ENCODE results near the gene COL9A1.

COL9A1 gene

DNA sequence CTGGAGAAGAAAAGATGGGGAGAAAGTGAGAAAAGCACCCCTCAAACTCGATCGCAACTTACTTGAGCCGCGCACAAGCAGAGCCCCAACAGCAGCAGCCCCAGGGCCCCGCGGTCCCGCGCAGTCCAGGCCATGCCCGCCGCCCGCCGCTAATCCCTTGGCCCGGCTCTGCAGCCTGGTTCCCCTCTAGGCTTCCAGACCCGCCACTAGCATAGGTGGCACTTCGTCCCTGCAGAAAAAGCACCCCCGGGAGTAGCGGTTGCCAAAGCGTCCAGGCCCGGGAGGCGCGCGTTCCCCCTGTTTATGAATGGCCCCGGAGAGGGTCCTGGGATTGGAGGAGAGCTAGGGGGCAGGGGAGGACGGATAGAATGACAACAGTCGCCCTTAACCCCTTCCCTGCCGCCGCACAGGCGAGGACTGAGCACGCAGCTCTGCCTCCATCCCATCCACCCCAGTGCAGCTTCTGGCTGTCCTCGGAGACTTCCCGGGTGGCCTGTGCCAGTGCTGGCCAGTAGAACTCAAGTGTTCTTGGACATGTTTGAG is 19.9 kb downstream of the COL9A1 start:
- Histone ChIP-seq H3K9ac (no peak overlapping the region), H3K4me1 (no peaks in the 10 kb centered on the region), H3K4me2 (ENCODE audit: low read length) (no peak overlapping the region), H3K36me3 (ENCODE audit: control insufficient read depth, insufficient read depth, low read length) (no peaks in the 10 kb centered on the region), H3K4me3 (ENCODE audit: low read depth, low read length) (no peak overlapping the region), H2AFZ (no peak overlapping the region), H3K27ac (no peak overlapping the region), H3K79me2 (no peaks in the 10 kb centered on the region), H3K27me3 (ENCODE audit: control insufficient read depth, insufficient read depth, low read length) (no peaks in the 10 kb centered on the region), H3K9me3 (ENCODE audit: control insufficient read depth, low read length) (no peaks in the 10 kb centered on the region)
- TF ChIP-seq, protein P1, sequence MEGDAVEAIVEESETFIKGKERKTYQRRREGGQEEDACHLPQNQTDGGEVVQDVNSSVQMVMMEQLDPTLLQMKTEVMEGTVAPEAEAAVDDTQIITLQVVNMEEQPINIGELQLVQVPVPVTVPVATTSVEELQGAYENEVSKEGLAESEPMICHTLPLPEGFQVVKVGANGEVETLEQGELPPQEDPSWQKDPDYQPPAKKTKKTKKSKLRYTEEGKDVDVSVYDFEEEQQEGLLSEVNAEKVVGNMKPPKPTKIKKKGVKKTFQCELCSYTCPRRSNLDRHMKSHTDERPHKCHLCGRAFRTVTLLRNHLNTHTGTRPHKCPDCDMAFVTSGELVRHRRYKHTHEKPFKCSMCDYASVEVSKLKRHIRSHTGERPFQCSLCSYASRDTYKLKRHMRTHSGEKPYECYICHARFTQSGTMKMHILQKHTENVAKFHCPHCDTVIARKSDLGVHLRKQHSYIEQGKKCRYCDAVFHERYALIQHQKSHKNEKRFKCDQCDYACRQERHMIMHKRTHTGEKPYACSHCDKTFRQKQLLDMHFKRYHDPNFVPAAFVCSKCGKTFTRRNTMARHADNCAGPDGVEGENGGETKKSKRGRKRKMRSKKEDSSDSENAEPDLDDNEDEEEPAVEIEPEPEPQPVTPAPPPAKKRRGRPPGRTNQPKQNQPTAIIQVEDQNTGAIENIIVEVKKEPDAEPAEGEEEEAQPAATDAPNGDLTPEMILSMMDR (IDR thresholded peaks at IDR 0.05), result no peak

DNA sequence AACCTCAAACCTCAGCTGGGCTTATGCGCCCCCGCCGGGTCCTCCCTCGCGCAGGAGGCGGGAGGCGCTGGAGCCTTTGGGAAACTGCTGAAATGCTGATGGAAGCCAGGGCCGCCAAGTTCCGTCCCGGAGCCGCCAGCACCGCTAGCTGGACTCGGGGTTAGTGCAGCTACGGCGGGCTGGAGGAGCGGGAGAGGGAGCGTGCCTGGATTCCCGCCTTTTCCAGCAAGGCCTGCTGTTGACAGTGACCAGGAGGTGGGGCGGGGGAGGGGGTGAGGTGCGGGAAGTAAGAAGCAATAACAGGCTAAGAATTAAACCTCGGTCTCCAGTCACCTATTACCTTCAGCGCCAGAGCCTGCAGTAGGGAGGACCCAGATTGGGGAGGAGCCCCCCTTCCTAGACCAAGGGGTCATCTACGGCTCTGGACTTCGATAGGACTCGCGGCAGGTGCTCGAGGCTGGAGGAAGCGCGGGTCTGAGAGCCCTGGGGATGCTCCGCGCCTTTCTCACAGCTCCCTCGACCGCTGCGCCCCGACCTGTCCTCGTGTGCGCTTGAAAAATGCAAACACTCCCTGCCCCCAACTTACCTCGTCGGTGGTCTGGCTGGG is 20.5 kb downstream of the COL9A1 start:
- Histone ChIP-seq H2AFZ (no peak overlapping the region), H3K4me2 (ENCODE audit: low read length) (no peak overlapping the region), H3K36me3 (ENCODE audit: control insufficient read depth, insufficient read depth, low read length) (no peaks in the 10 kb centered on the region), H3K4me3 (ENCODE audit: low read depth, low read length) (no peak overlapping the region), H3K9me3 (ENCODE audit: control insufficient read depth, low read length) (no peaks in the 10 kb centered on the region), H3K27me3 (ENCODE audit: control insufficient read depth, insufficient read depth, low read length) (no peaks in the 10 kb centered on the region), H3K79me2 (no peaks in the 10 kb centered on the region), H3K27ac (no peak overlapping the region), H3K9ac (no peak overlapping the region), H3K4me1 (no peaks in the 10 kb centered on the region)
- TF ChIP-seq, protein P1 (IDR thresholded peaks at IDR 0.05), result no peak

GRCh38 chr6:70281923-70282311 is 21.0 kb downstream of the COL9A1 start:
- Histone ChIP-seq H3K27me3 (ENCODE audit: control insufficient read depth, insufficient read depth, low read length) (no peaks in the 10 kb centered on the region), H3K4me2 (ENCODE audit: low read length) (no peak overlapping the region), H3K4me3 (ENCODE audit: low read depth, low read length) (no peak overlapping the region), H3K79me2 (no peaks in the 10 kb centered on the region), H2AFZ (no peak overlapping the region), H3K27ac (no peak overlapping the region), H3K4me1 (no peaks in the 10 kb centered on the region), H3K9ac (no peak overlapping the region), H3K36me3 (ENCODE audit: control insufficient read depth, insufficient read depth, low read length) (no peaks in the 10 kb centered on the region), H3K9me3 (ENCODE audit: control insufficient read depth, low read length) (no peaks in the 10 kb centered on the region)
- TF ChIP-seq, protein P1 (IDR thresholded peaks at IDR 0.05), result no peak

DNA sequence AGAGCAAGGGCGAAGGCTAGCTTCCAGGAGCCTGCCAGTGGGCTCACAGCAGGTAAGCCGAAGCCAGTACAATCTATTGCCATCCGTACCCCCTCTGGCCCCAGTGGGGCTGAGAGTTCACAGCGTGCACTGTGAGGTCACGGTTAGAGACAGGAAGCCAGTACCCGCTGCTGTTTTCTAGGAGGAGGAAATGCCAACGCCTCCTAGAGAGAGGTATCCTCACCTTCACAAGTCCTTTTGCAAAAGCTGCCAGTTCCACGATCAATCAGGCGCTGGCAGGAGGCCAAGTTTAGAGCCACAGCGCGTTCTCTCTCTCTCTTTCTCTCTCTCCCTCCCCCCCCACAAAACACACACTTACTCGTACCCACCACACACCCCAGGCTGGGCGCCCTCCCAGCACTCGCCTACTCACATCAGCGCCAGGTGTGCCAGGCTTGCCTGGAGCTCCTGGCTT is 22.5 kb downstream of the COL9A1 start:
- H2AFZ ChIP-seq, result no peak overlapping the region
- TF ChIP-seq, protein P1 (IDR thresholded peaks at IDR 0.05), result no peak
- no peaks in the 10 kb centered on the region for H3K27me3 ChIP-seq (ENCODE audit: control insufficient read depth, insufficient read depth, low read length)
- no peaks in the 10 kb centered on the region for H3K36me3 ChIP-seq (ENCODE audit: control insufficient read depth, insufficient read depth, low read length)
- H3K4me1 ChIP-seq, result no peaks in the 10 kb centered on the region
- no peak overlapping the region for H3K27ac ChIP-seq
- H3K9ac ChIP-seq, result no peak overlapping the region
- H3K4me2 ChIP-seq (ENCODE audit: low read length), result no peak overlapping the region
- H3K79me2 ChIP-seq, result no peaks in the 10 kb centered on the region
- H3K4me3 ChIP-seq (ENCODE audit: low read depth, low read length), result no peak overlapping the region
- H3K9me3 ChIP-seq (ENCODE audit: control insufficient read depth, low read length), result no peaks in the 10 kb centered on the region

GRCh38 chr6:70277470-70277869 is 25.4 kb downstream of the COL9A1 start:
- TF ChIP-seq, protein P1 (IDR thresholded peaks at IDR 0.05), result no peak
- H3K79me2 ChIP-seq, result no peaks in the 10 kb centered on the region
- H3K27me3 ChIP-seq (ENCODE audit: control insufficient read depth, insufficient read depth, low read length), result no peaks in the 10 kb centered on the region
- no peak overlapping the region for H2AFZ ChIP-seq
- H3K9me3 ChIP-seq (ENCODE audit: control insufficient read depth, low read length), result no peaks in the 10 kb centered on the region
- H3K4me3 ChIP-seq (ENCODE audit: low read depth, low read length), result no peak overlapping the region
- no peaks in the 10 kb centered on the region for H3K36me3 ChIP-seq (ENCODE audit: control insufficient read depth, insufficient read depth, low read length)
- H3K27ac ChIP-seq, result no peak overlapping the region
- H3K9ac ChIP-seq, result no peak overlapping the region
- no peaks in the 10 kb centered on the region for H3K4me1 ChIP-seq
- no peak overlapping the region for H3K4me2 ChIP-seq (ENCODE audit: low read length)
